D341Med (cell line): ENCODE data around the gene DDX41.
"Not testable (repeated sequence)": the region's sequence is repeated elsewhere in the genome, so short reads cannot be mapped to it uniquely, and the experiment has no call there.

Experiments
- DNase-seq: peaks from one replicate; pipeline ENCODE4 v3.0.0; 2012; ENCODE audit warnings: low spot score

Gene DDX41

GRCh38 chr5:177537389-177538361 lies 20.9 kb upstream of the DDX41 start:
- no peak for DNase-seq

GRCh38 chr5:177536386-177536785 lies 19.6 kb upstream of the DDX41 start:
- no peak for DNase-seq

GRCh38 chr5:177535125-177535524 lies 18.4 kb upstream of the DDX41 start:
- DNase-seq: peak; percentile 64

GRCh38 chr5:177534433-177534832 lies 17.7 kb upstream of the DDX41 start:
- DNase-seq: not testable (repeated sequence)

- DNase-seq: no peak
These were observed 14.6 kb upstream of the DDX41 start for GRCh38 chr5:177531209-177531940.

GRCh38 chr5:177530638-177531037 lies 13.9 kb upstream of the DDX41 start:
- DNase-seq: no peak

- DNase-seq: no peak
These were observed 12.8 kb upstream of the DDX41 start for GRCh38 chr5:177529247-177530203.

GRCh38 chr5:177528631-177529030 lies 11.9 kb upstream of the DDX41 start:
- DNase-seq: no peak

- no peak for DNase-seq
These were observed 10.8 kb upstream of the DDX41 start for GRCh38 chr5:177527595-177527994.

GRCh38 chr5:177526791-177527190 lies 10.0 kb upstream of the DDX41 start:
- DNase-seq: no peak

GRCh38 chr5:177526191-177526590 lies 9.4 kb upstream of the DDX41 start:
- DNase-seq: no peak

GRCh38 chr5:177524941-177525655 lies 8.3 kb upstream of the DDX41 start:
- DNase-seq: no peak

GRCh38 chr5:177524539-177524900 lies 7.8 kb upstream of the DDX41 start:
- DNase-seq: no peak

GRCh38 chr5:177523711-177524538 lies 7.2 kb upstream of the DDX41 start:
- no peak for DNase-seq

GRCh38 chr5:177520916-177521513 lies 4.3 kb upstream of the DDX41 start:
- DNase-seq: no peak

GRCh38 chr5:177520271-177520670 lies 3.5 kb upstream of the DDX41 start:
- DNase-seq: no peak

- no peak for DNase-seq
These were observed 2.9 kb upstream of the DDX41 start for GRCh38 chr5:177519463-177520235.

- no peak for DNase-seq
These were observed 1.2 kb downstream of the DDX41 start for GRCh38 chr5:177515580-177515979.

- DNase-seq: no peak
These were observed 2.2 kb downstream of the DDX41 start for GRCh38 chr5:177514541-177514940.
